Measurements from ENCODE around the gene PTPRN2. TPM values are rescaled to one million over a fixed set of nuclear protein-coding genes. Genes with fewer than 3 reads are reported as not detected.

The PTPRN2 gene
- polyA plus RNA-seq, 2 donors, result 0.37 to 0.40 TPM

- WGBS, 2 donors, result 78 to 82% methylated on average over 39 of the region's 39 CpGs
These were observed 490.0 kb downstream of the PTPRN2 start for GRCh38 chr7:158097453-158098124.

GRCh38 chr7:158097106-158097452, 490.5 kb downstream of the PTPRN2 start:
- 86 to 87% methylated on average over 10 of the region's 10 CpGs for whole genome bisulfite sequencing, 2 donors
- no peaks in the 10 kb centered on the region for H3K27me3 ChIP-seq (ENCODE audit: control insufficient read depth in 1 of 2, insufficient read depth in 2 of 2, low read length in 2 of 2)
- H3K4me1 ChIP-seq (ENCODE audit: control insufficient read depth in 2 of 2, insufficient read depth in 2 of 2, low read length in 1 of 2), result no peaks in the 10 kb centered on the region

More at GRCh38 chr7:158097453-158098124, 490.0 kb downstream of the PTPRN2 start:
- Histone ChIP-seq H3K36me3 (ENCODE audit: control insufficient read depth in 2 of 2, insufficient read depth in 2 of 2, low read length in 1 of 2) (no peaks in the 10 kb centered on the region), H3K27ac (ENCODE audit: low read depth in 2 of 2, low read length in 1 of 2) (no peak overlapping the region), H3K27me3 (ENCODE audit: control insufficient read depth in 1 of 2, insufficient read depth in 2 of 2, low read length in 2 of 2) (no peaks in the 10 kb centered on the region), H3K4me3 (ENCODE audit: low read depth in 1 of 2, low read length in 2 of 2) (no peak overlapping the region), H3K4me1 (ENCODE audit: control insufficient read depth in 2 of 2, insufficient read depth in 2 of 2, low read length in 1 of 2) (no peaks in the 10 kb centered on the region), H3K9me3 (ENCODE audit: control insufficient read depth in 2 of 2, insufficient read depth in 1 of 2, low read depth in 1 of 2, low read length in 1 of 2) (peaks cover 4 to 5% of the 10 kb centered on the region in 2 donors)

GRCh38 chr7:158096582-158096981, 491.0 kb downstream of the PTPRN2 start:
- WGBS, 2 donors, result 75 to 77% methylated on average over 8 of the region's 8 CpGs
- no peaks in the 10 kb centered on the region for H3K4me1 ChIP-seq (ENCODE audit: control insufficient read depth in 2 of 2, insufficient read depth in 2 of 2, low read length in 1 of 2)
- no peaks in the 10 kb centered on the region for H3K27me3 ChIP-seq (ENCODE audit: control insufficient read depth in 1 of 2, insufficient read depth in 2 of 2, low read length in 2 of 2)
- no peak overlapping the region for H3K27ac ChIP-seq (ENCODE audit: low read depth in 2 of 2, low read length in 1 of 2)
- no peak overlapping the region for H3K4me3 ChIP-seq (ENCODE audit: low read depth in 1 of 2, low read length in 2 of 2)
- H3K36me3 ChIP-seq (ENCODE audit: control insufficient read depth in 2 of 2, insufficient read depth in 2 of 2, low read length in 1 of 2), result no peaks in the 10 kb centered on the region
- peaks cover 4 to 5% of the 10 kb centered on the region in 2 donors for H3K9me3 ChIP-seq (ENCODE audit: control insufficient read depth in 2 of 2, insufficient read depth in 1 of 2, low read depth in 1 of 2, low read length in 1 of 2)

More at GRCh38 chr7:158097106-158097452, 490.5 kb downstream of the PTPRN2 start:
- H3K36me3 ChIP-seq (ENCODE audit: control insufficient read depth in 2 of 2, insufficient read depth in 2 of 2, low read length in 1 of 2), result no peaks in the 10 kb centered on the region
- H3K4me3 ChIP-seq (ENCODE audit: low read depth in 1 of 2, low read length in 2 of 2), result no peak overlapping the region
- peaks cover 4 to 5% of the 10 kb centered on the region in 2 donors for H3K9me3 ChIP-seq (ENCODE audit: control insufficient read depth in 2 of 2, insufficient read depth in 1 of 2, low read depth in 1 of 2, low read length in 1 of 2)
- no peak overlapping the region for H3K27ac ChIP-seq (ENCODE audit: low read depth in 2 of 2, low read length in 1 of 2)

- Histone ChIP-seq H3K4me3 (ENCODE audit: low read depth in 1 of 2, low read length in 2 of 2) (no peak overlapping the region), H3K27me3 (ENCODE audit: control insufficient read depth in 1 of 2, insufficient read depth in 2 of 2, low read length in 2 of 2) (no peaks in the 10 kb centered on the region), H3K36me3 (ENCODE audit: control insufficient read depth in 2 of 2, insufficient read depth in 2 of 2, low read length in 1 of 2) (no peaks in the 10 kb centered on the region), H3K27ac (ENCODE audit: low read depth in 2 of 2, low read length in 1 of 2) (no peak overlapping the region), H3K4me1 (ENCODE audit: control insufficient read depth in 2 of 2, insufficient read depth in 2 of 2, low read length in 1 of 2) (no peaks in the 10 kb centered on the region), H3K9me3 (ENCODE audit: control insufficient read depth in 2 of 2, insufficient read depth in 1 of 2, low read depth in 1 of 2, low read length in 1 of 2) (peaks cover 4 to 5% of the 10 kb centered on the region in 2 donors)
- 55 to 61% methylated on average over 12 of the region's 12 CpGs for WGBS, 2 donors
These were observed 492.9 kb downstream of the PTPRN2 start for GRCh38 chr7:158094671-158095226.

- peaks cover 4 to 5% of the 10 kb centered on the region in 2 donors for H3K9me3 ChIP-seq (ENCODE audit: control insufficient read depth in 2 of 2, insufficient read depth in 1 of 2, low read depth in 1 of 2, low read length in 1 of 2)
- no peaks in the 10 kb centered on the region for H3K27me3 ChIP-seq (ENCODE audit: control insufficient read depth in 1 of 2, insufficient read depth in 2 of 2, low read length in 2 of 2)
- H3K27ac ChIP-seq (ENCODE audit: low read depth in 2 of 2, low read length in 1 of 2), result no peak overlapping the region
- H3K36me3 ChIP-seq (ENCODE audit: control insufficient read depth in 2 of 2, insufficient read depth in 2 of 2, low read length in 1 of 2), result no peaks in the 10 kb centered on the region
- WGBS, 2 donors, result 93 to 95% methylated on average over 10 of the region's 10 CpGs
- H3K4me1 ChIP-seq (ENCODE audit: control insufficient read depth in 2 of 2, insufficient read depth in 2 of 2, low read length in 1 of 2), result no peaks in the 10 kb centered on the region
- no peak overlapping the region for H3K4me3 ChIP-seq (ENCODE audit: low read depth in 1 of 2, low read length in 2 of 2)
These were observed 493.6 kb downstream of the PTPRN2 start for GRCh38 chr7:158094046-158094445.

DNA sequence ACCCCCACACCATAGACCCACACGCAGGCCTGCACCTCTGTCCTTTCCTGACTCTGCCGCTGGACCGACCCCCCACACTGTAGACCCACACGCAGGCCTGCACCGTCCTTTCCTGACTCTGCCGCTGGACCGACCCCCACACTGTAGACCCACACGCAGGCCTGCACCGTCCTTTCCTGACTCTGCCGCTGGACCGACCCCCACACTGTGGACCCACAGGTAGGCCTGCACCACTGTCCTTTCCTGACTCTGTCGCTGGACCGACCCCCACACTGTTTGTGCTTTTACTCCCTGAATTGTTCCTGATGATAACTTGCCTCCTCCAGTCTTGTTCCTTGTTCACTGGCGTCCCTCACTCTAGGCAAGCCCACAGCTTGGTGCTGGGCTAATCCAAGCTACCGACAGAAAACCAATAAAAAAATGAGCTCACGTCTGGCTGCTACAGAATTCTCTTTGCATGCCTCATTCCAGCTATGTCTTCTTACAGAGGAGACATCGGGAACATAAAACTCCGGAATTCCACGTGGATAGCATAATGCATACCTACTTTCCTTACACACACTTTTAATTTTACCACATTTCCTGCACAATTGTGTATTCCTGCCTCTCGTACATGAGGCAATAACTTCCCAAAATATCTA, 494.3 kb downstream of the PTPRN2 start:
- H3K27me3 ChIP-seq (ENCODE audit: control insufficient read depth in 1 of 2, insufficient read depth in 2 of 2, low read length in 2 of 2), result no peaks in the 10 kb centered on the region
- WGBS, 2 donors, result 85 to 87% methylated on average over 18 to 20 of the region's 20 CpGs
- H3K4me3 ChIP-seq (ENCODE audit: low read depth in 1 of 2, low read length in 2 of 2), result no peak overlapping the region
- peaks cover 2 to 5% of the 10 kb centered on the region in 2 donors for H3K9me3 ChIP-seq (ENCODE audit: control insufficient read depth in 2 of 2, insufficient read depth in 1 of 2, low read depth in 1 of 2, low read length in 1 of 2)
- H3K36me3 ChIP-seq (ENCODE audit: control insufficient read depth in 2 of 2, insufficient read depth in 2 of 2, low read length in 1 of 2), result no peaks in the 10 kb centered on the region
- H3K27ac ChIP-seq (ENCODE audit: low read depth in 2 of 2, low read length in 1 of 2), result no peak overlapping the region
- no peaks in the 10 kb centered on the region for H3K4me1 ChIP-seq (ENCODE audit: control insufficient read depth in 2 of 2, insufficient read depth in 2 of 2, low read length in 1 of 2)

- peaks cover 10% of the 10 kb centered on the region in 2 donors for H3K9me3 ChIP-seq (ENCODE audit: control insufficient read depth in 2 of 2, insufficient read depth in 1 of 2, low read depth in 1 of 2, low read length in 1 of 2)
- H3K4me3 ChIP-seq (ENCODE audit: low read depth in 1 of 2, low read length in 2 of 2), result no peak overlapping the region
- 91% methylated on average over 14 of the region's 14 CpGs for WGBS, 2 donors
These were observed 500.4 kb downstream of the PTPRN2 start for GRCh38 chr7:158087196-158087595.

GRCh38 chr7:158085741-158086695, 501.6 kb downstream of the PTPRN2 start:
- Histone ChIP-seq H3K4me3 (ENCODE audit: low read depth in 1 of 2, low read length in 2 of 2) (no peak overlapping the region), H3K36me3 (ENCODE audit: control insufficient read depth in 2 of 2, insufficient read depth in 2 of 2, low read length in 1 of 2) (no peaks in the 10 kb centered on the region), H3K4me1 (ENCODE audit: control insufficient read depth in 2 of 2, insufficient read depth in 2 of 2, low read length in 1 of 2) (no peaks in the 10 kb centered on the region), H3K27me3 (ENCODE audit: control insufficient read depth in 1 of 2, insufficient read depth in 2 of 2, low read length in 2 of 2) (no peaks in the 10 kb centered on the region), H3K9me3 (ENCODE audit: control insufficient read depth in 2 of 2, insufficient read depth in 1 of 2, low read depth in 1 of 2, low read length in 1 of 2) (peaks cover 10% of the 10 kb centered on the region in 2 donors), H3K27ac (ENCODE audit: low read depth in 2 of 2, low read length in 1 of 2) (no peak overlapping the region)
- WGBS, 2 donors, result 90 to 91% methylated on average over 30 of the region's 30 CpGs

More at GRCh38 chr7:158087196-158087595, 500.4 kb downstream of the PTPRN2 start:
- no peaks in the 10 kb centered on the region for H3K4me1 ChIP-seq (ENCODE audit: control insufficient read depth in 2 of 2, insufficient read depth in 2 of 2, low read length in 1 of 2)
- no peak overlapping the region for H3K27ac ChIP-seq (ENCODE audit: low read depth in 2 of 2, low read length in 1 of 2)
- H3K27me3 ChIP-seq (ENCODE audit: control insufficient read depth in 1 of 2, insufficient read depth in 2 of 2, low read length in 2 of 2), result no peaks in the 10 kb centered on the region
- no peaks in the 10 kb centered on the region for H3K36me3 ChIP-seq (ENCODE audit: control insufficient read depth in 2 of 2, insufficient read depth in 2 of 2, low read length in 1 of 2)

DNA sequence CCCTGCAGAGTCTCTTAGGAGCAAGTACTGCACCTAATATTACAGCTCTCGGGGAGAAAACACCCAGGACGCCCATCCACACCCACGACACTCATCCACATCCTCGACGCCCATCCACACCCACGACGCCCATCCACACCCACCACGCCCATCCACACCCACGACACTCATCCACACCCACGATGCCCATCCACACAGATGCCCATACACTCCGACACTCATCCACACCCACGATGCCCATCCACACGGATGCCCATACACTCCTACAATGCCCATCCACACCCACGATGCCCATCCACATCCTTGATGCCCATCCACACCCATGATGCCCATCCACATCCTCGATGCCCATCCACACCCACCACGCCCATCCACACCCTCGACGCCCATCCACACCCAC, 503.1 kb downstream of the PTPRN2 start:
- H3K27ac ChIP-seq (ENCODE audit: low read depth in 2 of 2, low read length in 1 of 2), result no peak overlapping the region
- no peak overlapping the region for H3K4me3 ChIP-seq (ENCODE audit: low read depth in 1 of 2, low read length in 2 of 2)
- H3K36me3 ChIP-seq (ENCODE audit: control insufficient read depth in 2 of 2, insufficient read depth in 2 of 2, low read length in 1 of 2), result no peaks in the 10 kb centered on the region
- peaks cover 10% of the 10 kb centered on the region in 2 donors for H3K9me3 ChIP-seq (ENCODE audit: control insufficient read depth in 2 of 2, insufficient read depth in 1 of 2, low read depth in 1 of 2, low read length in 1 of 2)
- H3K4me1 ChIP-seq (ENCODE audit: control insufficient read depth in 2 of 2, insufficient read depth in 2 of 2, low read length in 1 of 2), result no peaks in the 10 kb centered on the region
- WGBS, 2 donors, result 94 to 95% methylated on average over 18 of the region's 18 CpGs
- H3K27me3 ChIP-seq (ENCODE audit: control insufficient read depth in 1 of 2, insufficient read depth in 2 of 2, low read length in 2 of 2), result no peaks in the 10 kb centered on the region
